BLaER1 treated with 17β-estradiol and CSF1 and Interleukin-3, amounts not matched to agents 10 nM and 100 nM (cell line): ENCODE results near the gene PDE11A.

ENCODE experiments used
- H3K27ac ChIP-seq, 11 experiments: shearing (Covaris generic); formaldehyde crosslinking; 2 replicates each; pipeline ENCODE4 v1.8.1; 2022
- H3K27me3 ChIP-seq, 11 experiments: shearing (Covaris generic); formaldehyde crosslinking; 2 replicates each; pipeline ENCODE4 v1.8.1; 2022
- H3K36me3 ChIP-seq, 11 experiments: shearing (Covaris generic); formaldehyde crosslinking; 2 replicates each; pipeline ENCODE4 v1.8.1; 2022
- H3K4me1 ChIP-seq, 10 experiments: shearing (Covaris generic); formaldehyde crosslinking; 2 replicates each; pipeline ENCODE4 v1.8.1; 2022
- H3K4me2 ChIP-seq, 11 experiments: shearing (Covaris generic); formaldehyde crosslinking; 2 replicates each; pipeline ENCODE4 v1.8.1; 2022
- H3K4me3 ChIP-seq, 10 experiments: shearing (Covaris generic); formaldehyde crosslinking; 2 replicates each; pipeline ENCODE4 v1.8.1; 2022
- H3K9ac ChIP-seq, 11 experiments: shearing (Covaris generic); formaldehyde crosslinking; 2 replicates each; pipeline ENCODE4 v1.8.1; 2022
- H3K9me3 ChIP-seq, 11 experiments: shearing (Covaris generic); formaldehyde crosslinking; replicated peaks in 1 of 11; 2 replicates each; pipeline ENCODE4 v1.8.1; 2022
- H4K20me1 ChIP-seq, 11 experiments: shearing (Covaris generic); formaldehyde crosslinking; 2 replicates each; pipeline ENCODE4 v1.8.1; 2022
- Cebpa-rat ChIP-seq, 11 experiments: shearing (Covaris generic); IDR thresholded peaks; 2 replicates each; pipeline ENCODE4 v1.8.1; 2022

PDE11A gene

GRCh38 chr2:177691177-177691576 lies 381.4 kb downstream of the PDE11A start:
- no peaks in the 10 kb centered on the region for H3K4me1 ChIP-seq
- no peak overlapping the region for H3K27ac ChIP-seq
- no peak overlapping the region for H3K4me3 ChIP-seq
- H3K9ac ChIP-seq = no peak overlapping the region
- H3K27me3 ChIP-seq = no peaks in the 10 kb centered on the region
- no peak overlapping the region for H3K4me2 ChIP-seq
- no peaks in the 10 kb centered on the region for H4K20me1 ChIP-seq
- no peaks in the 10 kb centered on the region for H3K36me3 ChIP-seq
- TF ChIP-seq Cebpa-rat (IDR thresholded peaks at IDR 0.05) = no peak
- H3K9me3 ChIP-seq = no peaks in the 10 kb centered on the region

- Histone ChIP-seq H3K27me3 (no peaks in the 10 kb centered on the region), H4K20me1 (no peaks in the 10 kb centered on the region), H3K4me3 (no peak overlapping the region), H3K36me3 (no peaks in the 10 kb centered on the region), H3K9ac (no peak overlapping the region), H3K4me1 (no peaks in the 10 kb centered on the region), H3K9me3 (no peaks in the 10 kb centered on the region), H3K4me2 (no peak overlapping the region), H3K27ac (no peak overlapping the region)
- TF ChIP-seq Cebpa-rat (IDR thresholded peaks at IDR 0.05) = no peak
These were observed 383.0 kb downstream of the PDE11A start for GRCh38 chr2:177689623-177690022.

GRCh38 chr2:177688844-177689243 lies 383.7 kb downstream of the PDE11A start:
- Histone ChIP-seq H4K20me1 (no peaks in the 10 kb centered on the region), H3K27me3 (no peaks in the 10 kb centered on the region), H3K9ac (no peak overlapping the region), H3K9me3 (no peaks in the 10 kb centered on the region), H3K36me3 (no peaks in the 10 kb centered on the region), H3K4me3 (no peak overlapping the region), H3K4me2 (no peak overlapping the region), H3K27ac (no peak overlapping the region), H3K4me1 (no peaks in the 10 kb centered on the region)
- no peak for TF ChIP-seq Cebpa-rat (IDR thresholded peaks at IDR 0.05)

- TF ChIP-seq Cebpa-rat (IDR thresholded peaks at IDR 0.05) = no peak
- Histone ChIP-seq H4K20me1 (no peaks in the 10 kb centered on the region), H3K27me3 (no peaks in the 10 kb centered on the region), H3K9me3 (no peaks in the 10 kb centered on the region), H3K36me3 (no peaks in the 10 kb centered on the region), H3K4me2 (no peak overlapping the region), H3K27ac (no peak overlapping the region), H3K9ac (no peak overlapping the region), H3K4me3 (no peak overlapping the region), H3K4me1 (peaks cover 0 to 8% (median 0%) of the 10 kb centered on the region in 10 experiments; a peak in 3 of 20 replicates)
These were observed 388.9 kb downstream of the PDE11A start for GRCh38 chr2:177683661-177684069.

GRCh38 chr2:177682836-177683660 lies 389.5 kb downstream of the PDE11A start:
- TF ChIP-seq Cebpa-rat (IDR thresholded peaks at IDR 0.05) = no peak
- no peak overlapping the region for H3K4me2 ChIP-seq
- H3K27me3 ChIP-seq = no peaks in the 10 kb centered on the region
- H3K4me3 ChIP-seq = no peak overlapping the region
- H3K27ac ChIP-seq = no peak overlapping the region
- H3K9me3 ChIP-seq = no peaks in the 10 kb centered on the region
- peaks cover 0 to 8% (median 0%) of the 10 kb centered on the region in 10 experiments; a peak in 3 of 20 replicates for H3K4me1 ChIP-seq
- H4K20me1 ChIP-seq = no peaks in the 10 kb centered on the region
- no peak overlapping the region for H3K9ac ChIP-seq
- H3K36me3 ChIP-seq = no peaks in the 10 kb centered on the region

- H3K9ac ChIP-seq = no peak overlapping the region
- H3K36me3 ChIP-seq = no peaks in the 10 kb centered on the region
- no peak overlapping the region for H3K27ac ChIP-seq
- H3K4me1 ChIP-seq = peaks cover 0 to 8% (median 0%) of the 10 kb centered on the region in 10 experiments; a peak in 3 of 20 replicates
- H4K20me1 ChIP-seq = no peaks in the 10 kb centered on the region
- no peaks in the 10 kb centered on the region for H3K9me3 ChIP-seq
- H3K4me3 ChIP-seq = no peak overlapping the region
- no peak for TF ChIP-seq Cebpa-rat (IDR thresholded peaks at IDR 0.05)
- no peaks in the 10 kb centered on the region for H3K27me3 ChIP-seq
- no peak overlapping the region for H3K4me2 ChIP-seq
These were observed 390.6 kb downstream of the PDE11A start for GRCh38 chr2:177682006-177682405.

- no peaks in the 10 kb centered on the region for H3K36me3 ChIP-seq
These were observed 391.5 kb downstream of the PDE11A start for GRCh38 chr2:177680866-177681712.

GRCh38 chr2:177679611-177680605 lies 392.7 kb downstream of the PDE11A start:
- Histone ChIP-seq H3K4me2 (peak overlapping the region in 5 of 11 experiments; percentile 13 to 45 (median 24); a peak in 8 of 22 replicates), H4K20me1 (no peaks in the 10 kb centered on the region), H3K9ac (no peak overlapping the region), H3K27ac (no peak overlapping the region), H3K4me1 (peaks cover 0 to 8% (median 0%) of the 10 kb centered on the region in 10 experiments; a peak in 3 of 20 replicates), H3K27me3 (no peaks in the 10 kb centered on the region), H3K36me3 (no peaks in the 10 kb centered on the region), H3K4me3 (no peak overlapping the region), H3K9me3 (no peaks in the 10 kb centered on the region)
- TF ChIP-seq Cebpa-rat (IDR thresholded peaks at IDR 0.05) = no peak

More at GRCh38 chr2:177680866-177681712, 391.5 kb downstream of the PDE11A start:
- no peaks in the 10 kb centered on the region for H4K20me1 ChIP-seq
- TF ChIP-seq Cebpa-rat (IDR thresholded peaks at IDR 0.05) = no peak
- no peak overlapping the region for H3K9ac ChIP-seq
- no peak overlapping the region for H3K4me3 ChIP-seq
- H3K9me3 ChIP-seq = no peaks in the 10 kb centered on the region
- no peak overlapping the region for H3K4me2 ChIP-seq
- H3K27me3 ChIP-seq = no peaks in the 10 kb centered on the region
- no peak overlapping the region for H3K27ac ChIP-seq
- H3K4me1 ChIP-seq = peaks cover 0 to 8% (median 0%) of the 10 kb centered on the region in 10 experiments; a peak in 3 of 20 replicates
